Ovary (tissue), 3 donors: ENCODE results near the gene HDAC6.

Source experiments
- CTCF ChIP-seq, 3 donors: fragments of 450-650 bp in 2 of 3; fragments of 200-600 bp in 1 of 3; IDR thresholded peaks; one replicate each; pipeline versions ENCODE4 v1.5.1 to v1.8.0; 2016 to 2022; ENCODE audit warnings: antibody characterized with exemption in 3 of 3, mild to moderate bottlenecking in 1 of 3
- EP300 ChIP-seq: sonication (generic); formaldehyde crosslinking; IDR thresholded peaks from one replicate; pipeline ENCODE4 v1.6.1; 2017; ENCODE audit warnings: antibody characterized with exemption
- donor health status: DM: no; HTN: no; CAD: no.

GRCh38 chrX:48827654-48827968 is 25.7 kb downstream of the HDAC6 start:
- TF ChIP-seq CTCF (IDR thresholded peaks at IDR 0.05): no peak
- TF ChIP-seq EP300: no peak
